Stimulated activated CD4-positive, alpha-beta T cell treated with anti-CD3 and anti-CD28 coated beads, Interleukin-2, amount 100 ng/mL, for 24 hours (primary cell): ENCODE results near the gene MTUS2.
"Not testable (repeated sequence)": the region's sequence is repeated elsewhere in the genome, so short reads cannot be mapped to it uniquely, and the experiment has no call there.

Source experiments
- DNase-seq, 2 donors: peaks; one replicate each; pipeline ENCODE4 v3.0.0-alpha.2; 2020

The MTUS2 gene

GRCh38 chr13:28964803-28965202 lies 144.7 kb downstream of the MTUS2 start:
- no peak for DNase-seq

GRCh38 chr13:28967029-28967915 lies 147.1 kb downstream of the MTUS2 start:
- no peak for DNase-seq

- no peak for DNase-seq
These were observed 156.1 kb downstream of the MTUS2 start for GRCh38 chr13:28976195-28976594.

- DNase-seq: no peak
These were observed 156.5 kb downstream of the MTUS2 start for GRCh38 chr13:28976636-28977035.

- no peak for DNase-seq
These were observed 158.4 kb downstream of the MTUS2 start for GRCh38 chr13:28978574-28978973.

GRCh38 chr13:28981530-28981929 lies 161.4 kb downstream of the MTUS2 start:
- DNase-seq: no peak

- no peak for DNase-seq
These were observed 163.5 kb downstream of the MTUS2 start for GRCh38 chr13:28983641-28984040.

GRCh38 chr13:28984326-28984725 lies 164.2 kb downstream of the MTUS2 start:
- no peak for DNase-seq

- DNase-seq: no peak
These were observed 164.7 kb downstream of the MTUS2 start for GRCh38 chr13:28984825-28985224.

GRCh38 chr13:28990378-28990777 lies 170.2 kb downstream of the MTUS2 start:
- not testable (repeated sequence) for DNase-seq

- DNase-seq: no peak
These were observed 171.6 kb downstream of the MTUS2 start for GRCh38 chr13:28991764-28992163.

GRCh38 chr13:29000826-29001225 lies 180.7 kb downstream of the MTUS2 start:
- DNase-seq: no peak

GRCh38 chr13:29005035-29005762 lies 185.1 kb downstream of the MTUS2 start:
- DNase-seq: no peak

- no peak for DNase-seq
These were observed 185.6 kb downstream of the MTUS2 start for GRCh38 chr13:29005763-29006120.

- DNase-seq: no peak
These were observed 186.3 kb downstream of the MTUS2 start for GRCh38 chr13:29006359-29006850.

- no peak for DNase-seq
These were observed 188.2 kb downstream of the MTUS2 start for GRCh38 chr13:29008296-29008695.

GRCh38 chr13:29020314-29020713 lies 200.2 kb downstream of the MTUS2 start:
- DNase-seq: no peak

- DNase-seq: no peak
These were observed 201.2 kb downstream of the MTUS2 start for GRCh38 chr13:29021311-29021710.

GRCh38 chr13:29021717-29022116 lies 201.6 kb downstream of the MTUS2 start:
- no peak for DNase-seq

- DNase-seq: no peak
These were observed 202.3 kb downstream of the MTUS2 start for GRCh38 chr13:29022410-29022809.

- no peak for DNase-seq
These were observed 202.8 kb downstream of the MTUS2 start for GRCh38 chr13:29022968-29023367.

- DNase-seq: no peak
These were observed 204.6 kb downstream of the MTUS2 start for GRCh38 chr13:29024783-29025182.

- no peak for DNase-seq
These were observed 208.7 kb downstream of the MTUS2 start for GRCh38 chr13:29028868-29029267.

- DNase-seq: no peak
These were observed 218.6 kb downstream of the MTUS2 start for GRCh38 chr13:29038700-29039099.
